HG02938 (cell line): ENCODE results near the gene FSCN2.

Source experiments
- ATAC-seq: cut with Tn5 transposase; IDR thresholded peaks from one replicate; pipeline ENCODE4 v1.9.1; 2021; ENCODE audit warnings: mild to moderate bottlenecking, moderate library complexity; ENCODE audit not compliant: unreplicated experiment

Gene FSCN2

DNA sequence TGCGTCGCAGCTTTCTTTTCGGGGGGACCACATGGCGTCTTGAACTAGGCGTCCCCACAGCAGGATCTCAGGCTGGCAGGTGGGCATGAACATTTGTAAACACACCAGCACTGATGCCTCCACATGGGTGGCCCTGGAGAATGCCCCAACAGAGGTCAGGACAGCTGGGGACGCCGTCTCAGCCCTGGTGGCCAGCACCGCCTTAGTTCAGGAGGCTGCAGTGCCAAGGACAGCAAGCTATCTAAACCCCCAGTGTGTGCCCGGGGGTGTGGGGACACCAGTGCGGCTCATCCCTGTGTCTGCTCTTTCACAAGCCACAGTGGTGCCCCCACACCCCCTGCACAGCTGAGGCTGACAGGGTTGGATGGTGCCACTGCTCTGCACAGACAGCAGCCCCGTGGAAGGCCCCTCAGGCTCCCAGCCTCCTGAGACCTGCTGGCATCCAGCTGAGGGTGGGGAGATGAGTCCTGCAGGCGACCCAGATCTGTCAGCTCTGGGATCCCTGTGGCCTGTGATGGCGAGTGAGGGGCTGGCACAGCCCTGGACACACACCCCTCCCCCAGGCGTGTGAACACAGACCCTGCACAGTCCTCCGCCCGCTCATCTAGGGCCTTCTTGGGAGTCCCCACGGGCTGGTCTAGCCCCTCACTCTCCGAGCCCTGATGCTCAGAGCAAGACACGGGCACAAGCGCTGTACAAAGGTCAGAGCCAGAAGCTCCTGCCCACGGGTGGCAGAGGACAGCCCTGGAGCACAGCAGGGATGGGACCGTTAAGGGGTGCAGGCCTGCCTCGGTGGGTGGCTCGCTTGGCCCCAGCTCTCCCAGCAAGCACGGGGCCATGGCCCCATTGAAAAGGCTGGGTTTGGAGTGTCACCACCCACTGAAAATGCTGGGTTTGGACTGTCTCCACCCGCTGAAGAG is 10.7 kb downstream of the FSCN2 start:
- no peak for ATAC-seq

DNA sequence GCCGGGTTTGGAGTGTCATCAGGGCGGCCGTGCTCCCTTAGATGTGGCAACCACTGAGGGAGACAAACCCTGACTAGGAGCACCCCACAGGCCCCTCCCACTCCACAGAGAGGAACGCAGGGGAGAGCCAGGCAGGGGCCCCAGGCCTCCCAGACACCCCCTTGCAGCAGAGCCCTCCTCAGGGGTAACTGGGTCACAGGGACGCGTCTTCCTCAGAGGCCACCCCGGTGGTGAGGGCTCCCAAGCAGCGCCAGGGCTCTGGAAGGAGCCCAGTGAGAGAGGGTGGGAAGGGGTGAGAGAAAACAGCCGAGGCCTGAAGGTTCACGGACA is 11.4 kb downstream of the FSCN2 start:
- no peak for ATAC-seq

DNA sequence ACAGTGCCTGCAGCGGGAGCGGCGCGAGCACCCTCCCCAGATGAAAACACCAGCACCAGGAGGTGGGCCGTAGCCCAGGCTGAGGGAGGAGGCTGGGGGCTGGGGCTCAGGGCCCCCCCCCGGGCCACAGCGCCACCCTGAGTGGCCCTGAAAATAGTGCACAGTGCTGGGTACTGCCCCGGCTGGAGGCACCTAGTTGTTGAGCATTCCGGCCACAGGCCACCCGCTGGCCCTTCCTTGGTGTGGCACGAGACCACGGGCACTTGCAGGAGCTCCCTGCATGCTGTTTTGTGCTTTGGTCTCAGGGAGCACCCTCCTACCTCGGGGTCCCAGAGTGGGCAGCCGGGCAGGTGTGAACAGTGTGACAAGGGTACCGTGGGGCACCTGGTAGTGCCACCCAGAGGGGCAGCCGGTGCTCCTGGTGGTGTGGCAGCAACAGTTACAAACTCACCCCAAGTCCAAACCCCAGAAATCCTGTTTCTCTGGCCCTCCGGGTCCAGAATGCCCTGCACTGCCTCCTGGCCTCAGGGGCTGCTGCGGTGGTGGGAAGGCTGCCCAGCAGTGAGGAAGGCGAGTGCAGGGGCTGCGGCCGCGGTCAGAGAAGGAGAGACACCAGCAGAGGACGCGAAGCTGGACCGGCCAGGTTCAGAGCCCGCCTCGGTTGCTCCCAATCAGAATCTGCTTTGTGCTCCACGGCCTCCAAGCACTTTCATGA is 11.9 kb downstream of the FSCN2 start:
- no peak for ATAC-seq

DNA sequence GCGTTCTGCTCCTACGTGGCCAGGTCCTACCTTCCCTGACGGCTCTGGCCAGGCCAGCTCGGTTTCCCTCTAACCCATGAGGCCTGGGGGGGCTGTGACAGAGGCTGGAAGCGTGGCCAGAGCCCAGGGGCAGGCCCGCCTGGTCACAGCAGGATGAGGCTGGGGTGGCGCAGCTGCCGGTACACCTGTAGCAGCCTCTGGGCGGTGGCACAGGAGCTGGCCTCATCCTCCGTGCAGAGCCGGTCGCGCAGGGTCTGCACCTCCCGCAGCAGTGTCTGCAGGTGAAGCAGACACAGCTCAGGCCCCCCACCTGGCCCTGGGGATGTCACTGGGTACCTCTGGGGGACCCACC is 12.5 kb downstream of the FSCN2 start:
- ATAC-seq: no peak

DNA sequence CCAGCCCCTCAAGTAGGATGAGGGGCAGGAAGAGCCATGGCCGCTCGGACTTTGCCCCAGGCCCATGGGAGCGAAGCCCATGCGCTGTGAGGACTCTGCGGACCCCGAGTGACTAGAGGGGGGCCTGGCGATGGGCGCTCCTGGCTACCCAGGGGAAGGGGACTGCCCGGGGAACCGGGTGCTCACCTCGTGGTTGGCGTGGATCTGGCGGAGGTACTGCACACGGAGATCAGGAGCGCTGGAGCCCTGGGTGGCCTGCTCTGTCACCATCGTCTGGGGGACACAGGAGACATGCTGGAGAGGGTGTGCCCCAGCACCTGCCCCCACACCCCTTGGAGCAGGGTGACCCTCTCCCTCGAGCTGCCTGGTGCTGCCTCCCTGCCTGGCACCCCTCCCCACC is 12.9 kb downstream of the FSCN2 start:
- no peak for ATAC-seq

DNA sequence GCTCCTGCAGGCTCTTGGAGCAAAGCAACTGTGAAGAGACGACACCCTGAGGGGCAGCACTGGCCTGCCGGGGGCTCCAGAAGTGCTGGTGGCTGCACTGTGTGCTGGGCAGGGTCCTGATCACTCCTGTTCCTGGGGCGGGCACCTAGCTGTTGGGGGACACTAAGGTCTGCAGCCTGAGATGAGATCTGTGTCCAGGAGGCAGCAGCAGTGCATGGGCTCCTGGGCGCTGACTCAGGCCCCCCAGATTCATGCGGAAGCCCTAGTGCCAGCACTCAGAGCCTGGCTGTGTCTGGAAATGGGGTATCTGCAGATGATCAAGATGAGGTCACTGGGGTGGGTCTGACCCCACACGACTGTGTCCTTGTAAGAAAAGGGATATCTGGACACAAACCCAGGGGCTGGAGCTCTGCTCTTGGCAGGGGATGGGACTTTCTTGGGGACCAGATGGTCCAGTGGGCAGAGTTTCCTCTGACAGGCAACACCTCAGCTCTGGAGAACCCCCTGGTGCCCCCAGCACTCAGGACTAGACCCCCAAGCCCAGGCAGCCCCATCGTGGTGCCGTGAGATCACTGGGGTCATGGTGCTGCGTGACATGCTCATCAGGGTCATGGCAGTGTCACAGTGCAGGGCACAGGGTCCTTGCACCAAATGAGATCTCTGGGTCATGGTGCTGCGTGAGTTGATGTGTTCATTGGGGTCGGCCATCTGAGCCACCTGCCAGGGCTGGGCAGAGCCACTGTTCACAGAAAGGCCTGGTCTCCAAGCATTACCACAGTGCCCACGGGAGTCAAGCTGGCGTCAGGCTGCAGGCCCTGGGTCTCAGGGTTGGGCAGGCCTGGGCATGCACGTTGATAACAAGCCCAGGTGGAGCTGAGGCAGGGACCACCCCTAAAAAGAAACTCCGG is 14.5 kb downstream of the FSCN2 start:
- no peak for ATAC-seq

DNA sequence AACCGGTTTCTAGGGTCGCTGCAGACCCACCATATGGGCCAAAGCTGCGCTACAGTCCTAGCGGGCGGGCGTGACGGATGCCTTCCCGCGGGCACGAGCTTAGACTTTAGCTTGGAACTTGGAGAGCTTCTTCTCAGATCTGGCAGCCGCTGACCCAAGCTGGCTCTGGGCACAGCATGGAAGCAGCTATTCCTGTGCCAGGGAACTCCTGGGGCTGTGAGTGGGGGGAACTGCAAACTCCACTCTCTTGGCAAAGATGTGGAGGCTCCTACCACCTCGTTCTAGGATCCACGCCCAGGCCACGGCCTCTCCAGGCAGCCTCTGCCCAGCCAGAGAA is 15.1 kb downstream of the FSCN2 start:
- ATAC-seq: no peak

DNA sequence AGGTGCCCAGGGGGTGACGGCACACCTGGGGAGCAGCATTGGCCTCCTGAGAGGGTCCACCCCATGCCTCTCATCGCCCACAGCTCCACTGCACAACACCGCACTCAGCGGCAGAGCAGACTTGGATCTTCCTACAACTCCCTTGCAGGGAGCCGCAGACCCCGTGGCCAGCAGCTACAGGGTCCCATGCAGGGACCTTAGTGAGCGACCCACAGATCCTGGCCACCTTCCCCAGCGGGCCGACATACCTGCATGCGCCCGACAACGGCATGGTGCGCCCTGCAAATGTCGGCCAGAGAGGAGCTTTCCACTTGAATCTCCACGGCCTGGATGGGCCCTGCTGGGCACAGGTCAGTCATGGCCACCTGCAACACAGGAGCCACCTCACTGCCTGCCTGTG is 15.6 kb downstream of the FSCN2 start:
- ATAC-seq: no peak

DNA sequence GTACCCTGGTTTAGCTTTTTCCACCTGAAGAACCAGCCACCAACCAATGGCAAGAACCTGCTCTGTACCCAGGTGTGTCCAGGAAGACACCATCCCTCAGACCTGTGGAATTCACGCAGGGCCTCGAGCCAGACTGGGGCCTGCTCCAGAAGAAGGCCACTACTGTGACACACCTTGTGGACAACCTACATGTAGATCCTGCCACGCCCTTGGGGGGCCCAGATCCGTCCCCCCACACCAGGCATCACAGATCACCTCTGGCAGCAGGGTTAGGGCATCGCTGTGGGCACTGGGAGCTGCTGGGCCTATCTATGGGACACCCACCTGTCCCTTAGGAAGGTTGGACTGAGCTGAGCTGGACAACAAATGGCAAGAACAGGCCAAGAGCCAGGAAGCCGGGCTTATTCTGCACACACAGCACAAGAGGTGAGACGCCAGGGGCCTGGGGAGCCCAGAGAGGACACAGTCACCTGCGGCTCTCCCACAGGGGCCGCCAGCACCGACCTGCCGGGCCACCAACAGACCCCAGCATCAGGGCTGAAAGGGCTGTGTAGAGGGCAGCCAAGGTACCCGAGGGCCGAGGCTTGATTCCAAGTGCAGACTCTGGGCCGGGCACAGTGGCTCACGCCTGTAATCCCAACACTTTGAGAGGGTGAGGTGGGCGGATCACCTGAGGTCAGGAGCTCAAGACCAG is 16.3 kb downstream of the FSCN2 start:
- no peak for ATAC-seq

DNA sequence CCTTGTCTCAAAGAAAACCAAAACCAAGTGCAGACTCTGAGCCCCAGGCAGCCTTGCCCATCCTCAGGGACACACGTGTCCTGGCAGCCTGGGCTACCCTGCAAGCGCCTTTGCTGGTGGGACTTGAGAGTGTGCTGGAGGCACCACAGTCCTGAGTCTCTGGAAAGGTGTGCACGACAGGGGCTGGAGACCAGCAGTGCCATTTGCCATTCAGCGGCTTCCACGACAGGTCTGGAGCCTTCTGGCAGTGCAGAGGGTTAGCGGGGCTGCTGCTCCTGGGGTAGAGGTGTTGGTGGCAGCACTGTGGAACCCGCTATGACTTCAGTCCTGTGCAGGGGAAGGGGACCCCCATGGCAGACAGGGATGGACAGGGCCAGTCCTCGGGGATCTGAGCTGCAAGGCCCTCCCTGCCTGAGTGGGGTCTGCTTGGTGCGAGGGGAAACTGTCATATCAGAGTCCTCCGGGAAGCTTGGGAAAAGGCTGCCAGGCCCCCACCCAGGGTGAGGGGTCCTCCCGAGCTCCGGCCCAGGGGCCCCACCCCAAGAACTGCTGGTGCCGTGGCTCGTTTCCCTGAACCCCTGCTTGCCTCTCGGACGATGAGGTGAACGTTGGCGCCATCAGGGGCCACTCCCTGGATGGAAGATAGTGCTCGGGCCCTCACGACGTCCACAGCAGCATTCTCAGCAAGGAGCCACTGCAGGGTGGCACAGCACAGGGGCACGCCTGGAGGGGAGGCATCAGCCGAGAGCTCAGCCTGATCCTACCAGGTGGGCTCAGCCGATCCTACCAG is 17.2 kb downstream of the FSCN2 start:
- ATAC-seq: no peak

DNA sequence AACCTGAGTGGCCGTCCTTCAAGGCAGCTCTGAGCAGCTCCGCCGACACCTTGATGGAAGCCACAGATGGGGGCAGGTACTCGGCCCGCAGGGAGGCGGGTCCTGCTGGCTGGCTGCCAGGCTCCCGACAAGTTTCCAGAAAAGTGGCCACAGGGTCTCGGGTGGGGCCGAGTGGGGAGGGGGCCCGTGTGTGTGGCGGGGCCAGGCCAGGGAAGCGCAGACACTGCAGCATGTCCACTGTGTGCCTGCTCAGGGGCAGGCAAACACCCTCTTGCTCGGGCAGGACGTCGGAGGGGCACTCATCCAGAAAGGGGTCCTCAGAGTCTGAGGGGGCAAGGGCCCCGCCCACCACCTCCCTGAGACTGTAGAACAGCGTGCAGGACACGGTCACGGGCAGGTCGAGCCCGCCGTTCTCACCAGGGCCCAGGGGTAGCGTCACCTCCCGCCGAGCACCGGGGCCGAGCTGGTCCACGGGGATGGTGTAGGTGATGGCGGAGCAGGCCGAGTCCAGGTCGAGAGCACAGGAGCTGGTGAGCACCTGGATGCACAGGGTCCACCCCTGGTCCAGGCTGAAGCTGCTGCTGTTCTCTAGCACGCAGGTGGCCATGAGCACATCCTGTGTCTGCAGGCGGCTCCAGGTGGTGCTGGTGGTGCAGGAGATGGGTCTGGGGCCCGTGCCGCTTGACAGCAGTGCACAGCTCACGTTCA is 18.9 kb downstream of the FSCN2 start:
- ATAC-seq: no peak

DNA sequence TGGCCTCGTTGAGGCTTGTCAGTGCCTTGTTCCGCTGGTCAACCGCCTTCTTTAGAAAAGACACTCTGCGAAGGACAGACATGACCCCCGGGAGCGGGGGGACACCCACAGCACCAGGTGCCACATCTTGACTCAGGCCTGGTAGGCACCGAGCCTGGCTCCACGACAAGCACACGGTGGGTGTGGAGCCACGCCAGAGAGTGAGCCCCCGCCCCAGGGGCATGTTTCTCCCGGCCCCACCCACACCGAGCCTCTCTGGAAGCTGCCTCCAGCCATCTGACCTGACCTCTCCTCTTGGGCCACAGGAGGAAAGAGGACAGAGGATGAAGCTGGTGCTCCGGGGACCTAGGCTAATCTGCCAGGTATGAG is 19.4 kb downstream of the FSCN2 start:
- no peak for ATAC-seq

DNA sequence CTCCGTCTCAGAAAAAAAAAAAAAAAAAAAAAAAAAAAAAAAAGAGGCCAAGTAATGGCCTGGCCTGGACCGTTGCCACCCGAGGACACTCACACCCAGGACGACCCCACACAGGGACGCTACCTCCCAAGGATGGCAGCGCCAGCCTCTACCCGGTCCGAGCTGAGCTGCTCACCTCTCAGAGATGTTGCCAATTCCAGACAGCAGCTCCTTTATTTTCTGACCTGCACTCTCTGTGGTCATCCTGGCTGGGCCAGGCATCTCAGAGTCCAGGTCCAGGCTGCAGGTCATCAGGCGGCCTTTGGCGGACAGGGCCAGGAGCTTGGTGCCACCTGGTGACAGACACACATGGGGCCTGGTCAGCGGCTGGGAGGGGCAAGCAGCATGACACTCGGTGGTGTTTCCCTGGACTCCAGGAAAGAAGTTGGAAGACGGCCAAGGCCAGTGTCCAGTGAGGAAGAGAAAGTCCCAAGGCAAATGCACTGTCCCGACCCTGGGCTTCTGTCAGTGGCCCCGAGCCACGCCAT is 20.9 kb downstream of the FSCN2 start:
- no peak for ATAC-seq

DNA sequence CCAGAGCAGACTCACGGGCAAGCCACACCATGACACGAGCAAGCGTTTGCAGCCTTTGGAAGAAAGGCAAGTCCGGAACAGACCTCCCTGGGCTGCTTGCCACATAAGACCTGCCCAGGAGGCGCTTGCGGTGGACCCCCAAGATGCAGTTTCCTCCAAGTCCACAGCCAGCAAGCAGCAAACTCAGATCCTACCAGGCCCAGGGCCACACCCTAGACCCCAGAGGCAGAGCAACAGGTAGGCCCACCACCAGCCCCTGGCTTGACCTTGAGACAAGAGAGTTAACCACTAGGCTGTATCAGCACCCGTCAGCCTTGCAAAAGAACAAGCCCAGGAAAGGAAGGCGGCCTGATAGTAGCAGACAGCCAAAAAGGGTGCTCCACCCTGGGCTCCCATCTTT is 21.6 kb downstream of the FSCN2 start:
- ATAC-seq: no peak

DNA sequence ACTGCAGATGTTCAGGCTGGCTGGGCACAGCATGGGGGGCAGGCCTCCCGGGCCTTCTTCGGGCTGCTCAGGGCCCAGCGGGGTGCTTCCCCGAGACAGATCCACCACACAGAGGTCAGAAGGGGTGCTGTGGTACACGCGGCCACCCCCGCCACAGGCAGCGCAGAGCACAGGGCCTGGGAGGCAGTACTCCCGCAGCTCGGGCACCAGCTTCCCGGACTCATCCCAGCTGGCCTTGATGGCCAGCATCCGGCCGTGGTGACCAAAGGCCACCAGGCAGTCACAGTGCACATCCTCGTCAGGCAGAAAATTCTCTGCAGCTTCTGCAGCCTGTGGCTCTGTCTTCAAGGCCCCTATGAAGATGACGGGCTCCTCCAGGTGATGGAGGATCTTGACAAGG is 22.1 kb downstream of the FSCN2 start:
- no peak for ATAC-seq

DNA sequence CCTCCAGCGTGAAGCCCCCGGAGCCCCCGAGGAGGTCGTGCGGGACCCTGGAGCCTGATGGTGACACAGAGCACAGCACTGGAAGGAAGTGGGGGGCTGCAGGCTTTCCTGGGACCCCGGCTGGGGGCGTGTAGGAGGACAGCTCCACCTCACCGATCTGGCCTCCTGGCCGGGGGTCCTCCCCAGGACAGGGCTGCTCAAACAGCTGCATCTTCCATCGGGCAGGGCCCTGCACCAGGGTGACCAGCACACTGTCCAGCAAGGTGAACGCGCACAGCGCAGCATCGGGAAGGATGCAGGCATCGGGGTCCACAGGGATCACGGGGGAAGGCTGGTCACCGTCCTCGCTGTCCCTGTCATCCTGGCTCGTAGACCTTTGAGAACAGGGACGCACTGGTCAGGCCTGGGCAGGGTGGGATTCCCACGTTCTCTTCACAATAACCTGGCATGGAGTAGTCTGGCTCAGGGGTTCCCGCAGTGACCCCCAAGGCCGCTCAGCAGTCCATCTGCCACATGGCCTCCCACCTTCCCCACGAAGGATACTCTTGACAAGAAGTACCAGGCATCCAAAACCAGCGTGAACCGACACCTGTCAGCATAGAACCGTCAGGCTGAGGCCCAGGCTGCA is 22.8 kb downstream of the FSCN2 start:
- ATAC-seq: no peak

DNA sequence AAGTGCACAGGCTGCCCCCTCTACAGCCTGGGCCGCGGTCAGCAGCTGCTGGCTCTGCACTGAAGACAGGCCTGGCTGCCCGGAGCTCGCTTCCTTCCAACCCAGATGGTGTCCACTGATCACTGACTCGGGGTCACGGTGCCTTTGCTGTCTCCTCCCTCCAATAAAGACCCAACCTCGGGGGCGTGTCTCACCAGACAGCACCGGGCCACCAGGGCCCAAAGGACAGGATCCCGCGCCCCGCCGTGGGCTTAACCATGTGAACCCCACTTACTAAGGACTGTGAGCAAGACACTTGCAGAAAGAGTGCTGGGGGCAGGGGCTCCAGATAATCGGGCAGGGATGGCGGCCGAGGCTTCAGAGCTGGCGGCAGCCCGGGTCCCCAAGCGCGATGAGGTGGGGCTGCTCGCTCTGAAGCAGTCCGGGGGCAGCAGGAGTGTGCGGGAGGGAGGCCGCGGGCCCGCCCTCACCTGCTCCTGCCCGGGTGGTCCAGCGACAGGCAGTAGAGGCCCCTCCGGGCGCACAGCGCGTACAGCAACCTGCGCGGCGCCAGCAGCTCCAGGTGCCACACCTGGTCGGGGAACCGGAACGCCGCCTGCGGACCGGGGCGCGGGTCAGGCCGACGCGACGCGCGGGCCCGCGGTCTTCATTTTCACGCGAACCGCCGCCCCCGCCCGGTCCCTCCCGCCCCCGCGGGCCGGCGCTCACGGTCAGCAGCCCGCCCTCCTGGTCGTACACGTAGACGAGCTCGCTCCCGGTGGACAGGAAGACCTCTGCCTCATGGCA is 23.5 kb downstream of the FSCN2 start:
- peak; percentile 4 for ATAC-seq
